Brain microvascular endothelial cell (primary cell): Measurements from ENCODE around the gene PIK3R6.
"Not testable (repeated sequence)": the region's sequence is repeated elsewhere in the genome, so short reads cannot be mapped to it uniquely, and the experiment has no call there.

ENCODE experiments used
- DNase-seq: peaks from one replicate; pipeline ENCODE4 v3.0.0-alpha.2; 2020
- H3K27ac ChIP-seq: fragments of 250-450 bp; sonication (Bioruptor Pico); 2 replicates; pipeline ENCODE4 v1.5.1; 2020; ENCODE audit warnings: mild to moderate bottlenecking, moderate library complexity
- H3K27me3 ChIP-seq: fragments of 250-450 bp; sonication (Bioruptor Pico); replicated peaks from 2 replicates; pipeline ENCODE4 v1.5.1; 2020; ENCODE audit warnings: mild to moderate bottlenecking
- H3K36me3 ChIP-seq: fragments of 250-450 bp; sonication (Bioruptor Pico); replicated peaks from 2 replicates; pipeline ENCODE4 v1.5.1; 2020; ENCODE audit warnings: mild to moderate bottlenecking
- H3K4me3 ChIP-seq: 2 replicates; pipeline ENCODE4 v1.5.1; 2011; ENCODE audit warnings: low read depth, mild to moderate bottlenecking, control low read depth, low read length, moderate library complexity
- in situ Hi-C: cut with HindIII; loops from 2 replicates; pipeline ENCODE4 v1.10.0; 2017; ENCODE audit warnings: low sequenced_read_pairs, low pct_ligation_motif_present
- TF ChIP-seq, protein P1 (sequence below): IDR thresholded peaks from 2 replicates; pipeline ENCODE4 v1.5.1; 2011; ENCODE audit warnings: low read depth, mild to moderate bottlenecking, moderate library complexity, low read length, control low read depth, inconsistent platforms; ENCODE audit errors: missing control alignments

The PIK3R6 gene

DNA sequence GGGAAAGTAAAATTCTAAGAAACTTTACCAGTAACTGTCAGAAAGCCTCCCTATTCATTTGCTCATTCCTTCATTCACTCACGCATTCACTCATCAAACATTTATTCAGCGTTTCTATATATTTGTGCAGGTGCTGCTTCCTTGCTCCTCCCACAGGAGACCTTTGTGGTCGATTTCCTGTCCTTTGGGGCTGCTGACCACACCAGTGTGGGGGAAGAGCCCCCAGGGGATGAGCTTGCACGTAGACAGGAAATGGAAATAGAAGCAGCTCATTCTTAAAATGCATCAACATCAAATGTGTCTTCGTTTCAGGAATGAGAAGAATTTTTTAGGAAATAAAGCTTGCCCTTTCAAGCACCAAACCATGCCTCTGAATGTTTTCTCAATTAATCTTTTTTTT is 9.6 kb downstream of the PIK3R6 start:
- TF ChIP-seq, protein P1, sequence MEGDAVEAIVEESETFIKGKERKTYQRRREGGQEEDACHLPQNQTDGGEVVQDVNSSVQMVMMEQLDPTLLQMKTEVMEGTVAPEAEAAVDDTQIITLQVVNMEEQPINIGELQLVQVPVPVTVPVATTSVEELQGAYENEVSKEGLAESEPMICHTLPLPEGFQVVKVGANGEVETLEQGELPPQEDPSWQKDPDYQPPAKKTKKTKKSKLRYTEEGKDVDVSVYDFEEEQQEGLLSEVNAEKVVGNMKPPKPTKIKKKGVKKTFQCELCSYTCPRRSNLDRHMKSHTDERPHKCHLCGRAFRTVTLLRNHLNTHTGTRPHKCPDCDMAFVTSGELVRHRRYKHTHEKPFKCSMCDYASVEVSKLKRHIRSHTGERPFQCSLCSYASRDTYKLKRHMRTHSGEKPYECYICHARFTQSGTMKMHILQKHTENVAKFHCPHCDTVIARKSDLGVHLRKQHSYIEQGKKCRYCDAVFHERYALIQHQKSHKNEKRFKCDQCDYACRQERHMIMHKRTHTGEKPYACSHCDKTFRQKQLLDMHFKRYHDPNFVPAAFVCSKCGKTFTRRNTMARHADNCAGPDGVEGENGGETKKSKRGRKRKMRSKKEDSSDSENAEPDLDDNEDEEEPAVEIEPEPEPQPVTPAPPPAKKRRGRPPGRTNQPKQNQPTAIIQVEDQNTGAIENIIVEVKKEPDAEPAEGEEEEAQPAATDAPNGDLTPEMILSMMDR, result no peak
- no peak overlapping the region for H3K27ac ChIP-seq
- H3K4me3 ChIP-seq, result no peak overlapping the region
- peak; percentile 75 for DNase-seq
- no peaks in the 10 kb centered on the region for H3K27me3 ChIP-seq
- in situ Hi-C loops, result no loop called here
- H3K36me3 ChIP-seq, result no peaks in the 10 kb centered on the region

DNA sequence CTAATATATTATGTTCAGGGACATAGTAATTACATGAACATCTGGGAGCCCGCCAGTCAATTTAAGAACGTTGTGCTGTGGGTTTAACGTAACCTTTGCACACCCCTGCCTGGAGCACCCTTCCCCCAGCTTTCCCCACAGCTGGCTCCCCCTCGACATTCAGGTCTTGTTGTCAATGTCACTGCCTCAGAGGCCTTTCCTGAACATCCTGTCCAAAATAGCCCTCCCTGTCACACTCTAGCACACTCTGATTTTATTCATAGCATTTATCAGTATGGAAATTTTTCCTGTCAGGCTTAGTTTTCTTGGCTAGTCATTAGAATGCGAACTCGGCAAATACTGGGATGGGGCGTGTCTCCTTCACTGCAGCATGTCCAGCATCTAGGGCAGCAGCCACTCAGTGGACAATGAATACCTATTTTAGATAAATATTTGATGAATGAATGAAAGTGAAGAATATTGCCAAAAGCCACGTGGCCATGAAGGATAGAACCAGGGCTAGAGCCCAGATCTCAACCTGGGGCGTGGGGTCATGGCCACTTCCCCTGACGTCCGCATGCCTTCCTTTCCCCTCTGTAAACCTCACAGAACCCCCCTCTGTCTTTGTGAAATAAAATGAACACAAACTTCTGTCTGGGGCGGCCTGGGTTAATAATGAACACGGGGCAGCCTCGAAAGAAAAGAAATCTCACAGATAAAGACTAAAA is 10.5 kb downstream of the PIK3R6 start:
- Histone ChIP-seq H3K36me3 (no peaks in the 10 kb centered on the region), H3K27ac (no peak overlapping the region), H3K4me3 (no peak overlapping the region), H3K27me3 (no peaks in the 10 kb centered on the region)
- TF ChIP-seq, protein P1, result no peak
- no peak for DNase-seq
- in situ Hi-C loops, result no loop called here

DNA sequence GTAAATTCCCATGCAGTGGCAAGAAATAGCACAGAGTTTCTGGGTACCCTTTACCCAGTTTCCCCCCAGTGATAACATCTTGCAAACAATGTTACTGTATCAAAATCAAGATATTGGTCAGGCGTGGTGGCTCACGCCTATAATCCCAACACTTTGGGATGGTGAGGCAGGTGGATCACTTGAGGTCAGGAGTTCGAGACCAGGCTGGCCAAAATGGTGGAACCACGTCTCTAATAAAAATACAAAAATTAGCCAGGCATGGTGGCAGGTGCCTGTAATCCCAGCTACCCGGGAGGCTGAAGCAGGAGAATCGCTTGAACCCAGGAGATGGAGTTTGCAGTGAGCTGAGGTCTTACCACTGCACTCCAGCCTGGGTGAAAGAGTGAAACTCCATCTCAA is 11.3 kb downstream of the PIK3R6 start:
- DNase-seq, in situ Hi-C loops, H3K4me3 ChIP-seq, H3K36me3 ChIP-seq, H3K27me3 ChIP-seq, H3K27ac ChIP-seq: not testable (repeated sequence)

DNA sequence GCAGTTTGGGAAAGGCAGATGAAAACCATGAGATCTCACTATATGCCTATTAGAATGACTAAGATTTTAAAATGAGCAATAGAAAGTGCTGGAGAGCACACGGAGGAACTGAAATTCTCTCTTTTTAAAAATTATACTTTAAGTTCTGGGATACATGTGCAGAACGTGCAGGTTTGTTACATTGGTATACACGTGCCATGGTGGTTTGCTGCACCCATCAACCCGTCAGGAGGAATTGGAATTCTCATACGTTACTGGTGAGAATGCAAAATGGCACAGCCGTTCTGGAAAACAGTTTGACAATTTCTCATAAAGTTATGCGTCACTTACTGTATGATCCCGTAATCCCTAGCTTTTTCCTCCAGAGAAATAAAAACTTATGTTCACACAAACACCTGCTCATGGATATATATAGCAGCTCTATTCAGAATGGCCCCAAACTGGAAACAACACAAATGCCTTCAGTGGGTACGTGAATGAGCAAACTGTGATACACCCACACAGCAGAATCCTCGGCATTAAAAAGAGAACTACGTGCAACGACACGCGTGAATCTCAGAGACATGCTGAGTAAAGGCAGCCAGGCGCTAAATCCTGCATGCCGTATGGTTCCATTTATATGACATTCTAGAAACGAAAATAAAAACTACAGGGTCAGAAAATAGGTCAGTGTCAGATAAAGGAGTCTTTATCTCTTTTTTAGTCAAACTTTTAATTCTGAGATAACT is 11.8 kb downstream of the PIK3R6 start:
- in situ Hi-C loops, result no loop called here
- no peaks in the 10 kb centered on the region for H3K36me3 ChIP-seq
- H3K27me3 ChIP-seq, result no peaks in the 10 kb centered on the region
- TF ChIP-seq, protein P1, result no peak
- DNase-seq, result no peak
- no peak overlapping the region for H3K4me3 ChIP-seq
- H3K27ac ChIP-seq, result no peak overlapping the region

DNA sequence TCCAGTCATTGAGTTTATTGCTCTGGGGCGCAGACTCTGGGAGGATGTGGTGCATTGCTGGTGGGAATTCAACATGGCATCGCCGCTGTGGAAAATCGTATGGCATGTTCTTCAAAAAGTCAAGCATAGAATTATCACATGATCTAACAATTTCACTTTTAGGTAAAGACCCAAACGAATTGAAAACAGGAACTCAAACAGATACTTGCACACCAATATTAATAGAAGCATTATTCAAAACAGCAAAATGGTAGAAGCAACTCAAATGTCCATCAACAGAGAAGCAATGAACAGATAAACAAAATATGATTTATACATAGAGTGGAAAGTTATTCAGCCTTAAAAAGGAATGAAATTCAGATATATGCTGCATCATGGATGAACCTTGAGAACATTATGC is 15.9 kb downstream of the PIK3R6 start:
- no peaks in the 10 kb centered on the region for H3K27me3 ChIP-seq
- TF ChIP-seq, protein P1, result no peak
- in situ Hi-C loops, result no loop called here
- no peak overlapping the region for H3K27ac ChIP-seq
- DNase-seq, result no peak
- H3K4me3 ChIP-seq, result no peak overlapping the region
- no peaks in the 10 kb centered on the region for H3K36me3 ChIP-seq

DNA sequence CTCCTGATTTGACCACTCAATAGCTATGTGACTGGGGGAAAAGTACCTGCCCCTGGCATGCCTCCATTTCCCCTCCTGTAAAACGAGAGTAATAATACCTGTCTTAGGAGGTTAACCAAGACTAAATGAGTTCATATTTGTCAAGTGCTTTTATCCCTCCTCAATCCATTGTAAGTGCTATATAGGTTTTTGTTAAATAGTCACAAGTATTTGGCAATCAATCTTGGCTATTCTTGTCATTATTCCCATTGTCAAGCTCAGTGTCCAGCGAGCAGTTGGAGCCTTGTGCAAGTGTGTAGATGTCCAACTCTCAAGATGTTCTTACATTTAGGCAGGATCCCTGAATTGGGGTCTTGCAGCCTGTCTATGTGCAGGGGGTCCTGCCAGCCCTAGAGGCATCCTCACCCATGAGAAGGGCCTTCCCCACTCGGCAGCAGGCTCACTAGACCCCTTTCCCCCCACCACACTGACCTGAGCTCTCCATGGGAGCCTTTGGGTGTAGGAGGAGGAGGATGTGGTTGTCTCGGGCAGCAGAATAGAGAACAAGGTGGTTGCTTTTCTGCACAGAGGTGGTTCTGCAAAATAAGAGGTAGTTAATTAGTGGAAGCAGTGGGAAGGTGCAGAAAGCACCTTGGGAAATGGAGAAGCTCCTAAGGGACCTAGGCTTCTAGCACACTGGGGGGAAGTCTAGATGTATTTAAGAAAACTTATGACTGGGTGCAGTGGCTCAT is 18.0 kb downstream of the PIK3R6 start:
- no peaks in the 10 kb centered on the region for H3K36me3 ChIP-seq
- no peaks in the 10 kb centered on the region for H3K27me3 ChIP-seq
- DNase-seq, result no peak
- no peak overlapping the region for H3K27ac ChIP-seq
- TF ChIP-seq, protein P1, result no peak
- H3K4me3 ChIP-seq, result no peak overlapping the region
- in situ Hi-C loops, result no loop called here
